ENCODE data around the gene TNFAIP2. TPM values are rescaled to one million over a fixed set of nuclear protein-coding genes. Genes with fewer than 3 reads are reported as not detected.

Gene TNFAIP2
- total and polyA plus RNA-seq, 2 experiments from 2014 or later: 9.9 to 14.1 TPM

GRCh38 chr14:103155010-103155409 lies 31.7 kb downstream of the TNFAIP2 start:
- Histone ChIP-seq H3K36me3 (ENCODE audit: insufficient read depth) (no peaks in the 10 kb centered on the region), H2AFZ (no peak overlapping the region), H3K27ac (ENCODE audit: low read depth) (no peak overlapping the region), H4K20me1 (replicated peaks; ENCODE audit: insufficient read depth) (no peaks in the 10 kb centered on the region), H3K4me2 (no peak overlapping the region), H3K79me2 (replicated peaks; ENCODE audit: insufficient read depth) (no peaks in the 10 kb centered on the region), H3K4me3 (no peak overlapping the region), H3F3A (replicated peaks; ENCODE audit: low read depth) (no peaks in the 10 kb centered on the region), H3K27me3 (ENCODE audit: insufficient read depth) (no peaks in the 10 kb centered on the region), H3K4me1 (ENCODE audit: insufficient read depth) (no peaks in the 10 kb centered on the region), H3K9me2 (ENCODE audit: insufficient read depth) (no peaks in the 10 kb centered on the region)
- peaks cover 3% of the 10 kb centered on the region; the same call in 2 of the 3 replicates for H3K4me1 Mint-ChIP-seq
- H3K36me3 Mint-ChIP-seq (ENCODE audit: low read depth): no peaks in the 10 kb centered on the region
- no peak for TF ChIP-seq EZH2 (IDR thresholded peaks at IDR 0.05; ENCODE audit: low read depth, unreplicated experiment)
- no peak for TF ChIP-seq CTCF (conservative IDR thresholded peaks at IDR 0.05; ENCODE audit: low read depth in 2 of 2)
- no peak for TF ChIP-seq EZH2phosphoT487 (IDR thresholded peaks at IDR 0.05; ENCODE audit: unreplicated experiment)
- no peak for TF ChIP-seq ZNF114 (CRISPR knock-in tag; IDR thresholded peaks at IDR 0.05)
- TF ChIP-seq JUNB (IDR thresholded peaks at IDR 0.05; ENCODE audit: unreplicated experiment): no peak
- TF ChIP-seq ETS1 (IDR thresholded peaks at IDR 0.05): no peak
- no peak for TF ChIP-seq STAT1 (IDR thresholded peaks at IDR 0.05; ENCODE audit: unreplicated experiment)
- no peak for TF ChIP-seq ZNF462 (CRISPR knock-in tag; IDR thresholded peaks at IDR 0.05)
- TF ChIP-seq POLR2AphosphoS5 (IDR thresholded peaks at IDR 0.05; ENCODE audit: low read depth): no peak
- TF ChIP-seq ZNF331 (CRISPR knock-in tag; IDR thresholded peaks at IDR 0.05; ENCODE audit: low read depth): no peak
- TF ChIP-seq CREB1 (CRISPR knock-in tag; IDR thresholded peaks at IDR 0.05; ENCODE audit: low read depth): no peak
- TF ChIP-seq REST (IDR thresholded peaks at IDR 0.05; ENCODE audit: unreplicated experiment): no peak
- TF ChIP-seq NANOG (IDR thresholded peaks at IDR 0.05; ENCODE audit: borderline replicate concordance): no peak
- ATAC-seq (no peak), DNase-seq (ENCODE audit: low spot score) (no peak)
- peaks cover 6% of the 10 kb centered on the region for H3K27me3 Mint-ChIP-seq (ENCODE audit: insufficient read depth, low read depth, poor library complexity)
- H3K4me3 Mint-ChIP-seq: no peak overlapping the region
- no peaks in the 10 kb centered on the region for H3K9me3 Mint-ChIP-seq
- H3K27ac Mint-ChIP-seq: no peak overlapping the region

All from GM23338 (cell line).